Stimulated activated naive CD8-positive, alpha-beta T cell treated with anti-CD3 and anti-CD28 coated beads, Interleukin-15, Interleukin-2, amounts not matched to agents 100 ng/mL and 50 ng/mL, for 24 hours (primary cell): ENCODE measurements around the gene SNX27.

Experiments used
- H3K27ac Mint-ChIP-seq: one replicate; pipeline ENCODE4 v1.8.0; 2021; ENCODE audit warnings: mild to moderate bottlenecking, mixed read lengths
- H3K27me3 Mint-ChIP-seq: one replicate; pipeline ENCODE4 v1.8.0; 2021; ENCODE audit warnings: mixed read lengths
- H3K36me3 Mint-ChIP-seq: one replicate; pipeline ENCODE4 v1.8.0; 2021; ENCODE audit warnings: low read depth, mixed read lengths
- H3K4me1 Mint-ChIP-seq: one replicate; pipeline ENCODE4 v1.8.0; 2021; ENCODE audit warnings: low read depth, mixed read lengths
- H3K4me3 Mint-ChIP-seq: one replicate; pipeline ENCODE4 v1.8.0; 2021; ENCODE audit warnings: mild to moderate bottlenecking, mixed read lengths
- H3K9me3 Mint-ChIP-seq: one replicate; pipeline ENCODE4 v1.8.0; 2021; ENCODE audit warnings: mixed read lengths

The SNX27 gene

DNA sequence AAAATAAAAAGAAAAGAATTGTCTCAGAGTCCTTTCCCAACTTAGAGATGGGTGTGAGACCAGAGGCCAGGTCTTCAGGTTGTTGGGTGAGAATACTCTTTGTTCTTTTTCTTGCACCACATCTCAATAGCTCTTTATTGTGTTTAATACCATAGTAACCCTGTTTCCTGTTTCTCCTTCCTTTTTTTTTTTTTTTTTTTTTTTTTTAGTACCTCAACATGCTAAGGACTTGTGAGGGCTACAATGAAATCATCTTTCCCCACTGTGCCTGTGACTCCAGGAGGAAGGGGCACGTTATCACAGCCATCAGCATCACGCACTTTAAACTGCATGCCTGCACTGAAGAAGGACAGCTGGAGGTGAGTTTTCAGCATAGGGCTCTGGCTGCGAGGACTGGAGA is 80.4 kb downstream of the SNX27 start:
- Mint-ChIP-seq H3K36me3 (peaks cover 39% of the 10 kb centered on the region), H3K4me3 (no peak overlapping the region)

DNA sequence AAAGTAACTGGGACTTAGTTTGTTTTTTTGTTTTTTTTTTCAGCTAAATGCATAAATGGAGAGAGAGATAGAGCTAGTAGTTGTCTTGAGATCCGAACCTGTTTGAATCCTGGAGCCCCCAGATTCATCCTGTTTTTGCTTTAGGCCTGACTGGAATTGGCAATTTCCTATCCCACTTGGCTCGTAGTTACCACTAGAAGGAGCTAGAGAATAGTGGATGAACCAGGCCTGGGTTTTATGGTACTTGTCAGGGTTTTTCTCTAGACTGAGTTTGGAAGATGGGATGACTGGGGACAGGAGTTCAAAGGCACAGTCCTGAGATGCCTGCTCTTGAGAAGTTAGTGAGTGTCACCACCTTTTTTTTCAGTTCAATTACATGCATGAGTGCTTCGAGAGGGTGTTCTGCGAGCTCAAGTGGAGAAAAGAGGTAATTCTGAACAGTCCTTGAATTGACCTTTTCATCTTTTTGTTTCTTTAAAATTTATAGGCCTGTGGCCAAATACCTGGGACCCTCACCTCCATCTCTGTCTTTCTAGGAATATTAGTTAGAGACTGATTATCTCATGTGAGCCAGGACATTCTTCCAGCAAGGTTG is 81.3 kb downstream of the SNX27 start:
- H3K27me3 Mint-ChIP-seq, result no peaks in the 10 kb centered on the region
- H3K27ac Mint-ChIP-seq, result no peak overlapping the region
- peaks cover 35% of the 10 kb centered on the region for H3K36me3 Mint-ChIP-seq

More for the DNA sequence above, 80.4 kb downstream of the SNX27 start:
- Mint-ChIP-seq H3K27ac (no peak overlapping the region), H3K27me3 (no peaks in the 10 kb centered on the region), H3K9me3 (no peaks in the 10 kb centered on the region), H3K4me1 (no peaks in the 10 kb centered on the region)

DNA sequence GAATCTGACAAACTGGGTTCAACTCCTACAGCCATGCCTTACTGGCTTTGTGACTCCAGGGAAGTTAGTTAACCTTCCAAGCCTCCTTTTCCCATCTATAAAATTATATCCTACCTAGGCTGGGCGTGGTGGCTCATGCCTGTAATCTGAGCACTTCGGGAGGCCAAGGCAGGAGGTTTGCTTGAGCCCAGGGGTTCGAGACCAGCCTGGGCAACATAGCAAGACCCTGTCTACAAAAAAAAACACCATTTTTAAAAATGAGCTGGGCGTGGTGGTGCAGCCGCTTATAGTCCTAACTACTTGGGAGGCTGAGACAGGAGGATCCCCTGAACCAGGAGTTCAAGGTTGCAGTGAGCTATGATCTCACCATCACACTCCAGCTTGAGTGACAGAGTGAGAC is 89.7 kb downstream of the SNX27 start:
- Mint-ChIP-seq H3K36me3 (peaks cover 11% of the 10 kb centered on the region), H3K27me3 (no peaks in the 10 kb centered on the region)

More for the DNA sequence above, 81.3 kb downstream of the SNX27 start:
- Mint-ChIP-seq H3K4me3 (no peak overlapping the region), H3K4me1 (no peaks in the 10 kb centered on the region), H3K9me3 (no peaks in the 10 kb centered on the region)

DNA sequence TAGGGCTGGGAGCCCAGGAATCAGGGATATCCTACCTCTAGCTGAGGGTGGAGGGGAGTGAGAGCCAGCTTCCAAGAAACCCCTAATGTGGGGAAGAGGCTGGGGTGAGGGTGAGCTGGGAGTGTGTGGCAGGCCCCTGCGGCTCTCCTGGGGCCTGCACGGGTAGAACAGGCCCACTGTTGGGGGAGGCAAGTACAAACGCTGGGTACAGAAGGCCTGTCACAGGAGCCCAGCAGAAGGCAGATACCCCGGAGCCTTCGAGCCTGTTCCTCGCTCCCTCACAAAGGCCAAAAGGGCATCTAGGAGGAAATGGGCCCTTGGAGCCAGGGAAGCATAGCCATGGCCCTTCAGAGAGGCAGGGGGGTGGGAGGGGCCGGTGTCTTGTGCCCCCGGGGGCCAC is 91.1 kb downstream of the SNX27 start:
- Mint-ChIP-seq H3K9me3 (no peaks in the 10 kb centered on the region), H3K36me3 (peaks cover 5% of the 10 kb centered on the region), H3K27me3 (no peaks in the 10 kb centered on the region), H3K4me3 (no peak overlapping the region), H3K27ac (no peak overlapping the region), H3K4me1 (no peaks in the 10 kb centered on the region)

More for the DNA sequence above, 89.7 kb downstream of the SNX27 start:
- Mint-ChIP-seq H3K4me1 (no peaks in the 10 kb centered on the region), H3K27ac (no peak overlapping the region), H3K9me3 (no peaks in the 10 kb centered on the region), H3K4me3 (no peak overlapping the region)

DNA sequence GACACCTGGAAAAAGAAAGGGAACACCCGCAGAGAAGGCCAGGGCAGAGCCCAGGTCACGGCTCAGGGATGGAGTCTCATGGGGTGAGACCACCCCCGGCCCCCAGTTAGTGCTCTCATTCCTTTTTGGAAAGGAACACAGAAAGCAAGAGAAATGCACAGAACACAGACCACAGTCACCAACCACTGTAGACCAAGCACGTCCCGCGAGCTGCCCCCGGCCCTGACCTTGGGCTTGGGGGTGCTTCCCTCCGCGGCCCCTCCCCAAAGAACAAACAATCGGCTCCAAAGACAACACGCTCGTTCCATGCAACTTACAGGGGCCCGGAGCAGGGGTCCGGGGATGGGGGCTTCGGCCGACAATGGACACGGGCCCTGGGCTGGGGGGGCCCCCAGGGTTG is 92.0 kb downstream of the SNX27 start:
- Mint-ChIP-seq H3K9me3 (no peaks in the 10 kb centered on the region), H3K36me3 (peaks cover 5% of the 10 kb centered on the region), H3K4me3 (no peak overlapping the region), H3K4me1 (no peaks in the 10 kb centered on the region), H3K27me3 (no peaks in the 10 kb centered on the region), H3K27ac (no peak overlapping the region)

DNA sequence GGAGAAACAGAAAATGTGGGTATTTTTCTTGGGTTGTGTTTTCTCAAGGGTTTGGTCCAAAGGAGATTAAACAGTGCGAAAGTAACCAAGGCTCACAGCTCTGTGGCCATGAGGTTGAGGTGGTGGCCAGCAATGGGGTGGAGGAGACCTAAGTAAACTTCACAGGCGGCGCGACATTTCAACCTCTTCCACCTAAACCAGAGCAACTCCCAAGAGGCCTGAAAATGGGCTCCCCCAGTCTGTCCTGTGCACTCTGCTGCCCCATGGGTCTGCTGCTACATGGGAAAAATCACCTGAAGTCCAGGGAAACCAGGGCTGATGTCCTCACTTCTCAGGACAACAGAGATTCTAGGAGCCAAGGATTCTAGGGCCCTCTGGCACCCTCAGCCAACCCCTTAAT is 92.4 kb downstream of the SNX27 start:
- no peaks in the 10 kb centered on the region for H3K27me3 Mint-ChIP-seq
- no peak overlapping the region for H3K27ac Mint-ChIP-seq
- no peaks in the 10 kb centered on the region for H3K4me1 Mint-ChIP-seq
- H3K9me3 Mint-ChIP-seq, result no peaks in the 10 kb centered on the region
- no peak overlapping the region for H3K4me3 Mint-ChIP-seq
- H3K36me3 Mint-ChIP-seq, result peaks cover 5% of the 10 kb centered on the region

DNA sequence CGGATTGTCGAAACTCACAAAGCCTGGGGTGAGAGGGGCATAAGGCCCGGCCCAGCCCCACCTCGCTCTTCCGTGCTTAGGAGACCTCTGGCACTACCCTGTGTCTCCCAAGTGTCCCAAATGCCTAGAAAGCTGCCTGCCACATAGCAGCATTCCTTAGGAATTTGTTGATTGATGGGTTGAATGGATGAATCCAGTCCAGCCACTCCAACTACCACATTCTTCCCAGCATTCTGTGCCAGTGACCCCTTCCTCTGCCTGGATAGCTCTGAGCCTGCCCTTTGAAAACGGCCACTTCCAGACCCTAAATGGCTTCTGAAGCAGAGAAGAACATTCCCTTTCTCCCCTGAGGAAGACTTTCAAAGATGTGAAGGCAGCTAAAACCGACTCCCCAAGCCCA is 93.3 kb downstream of the SNX27 start:
- H3K27me3 Mint-ChIP-seq, result no peaks in the 10 kb centered on the region
- no peaks in the 10 kb centered on the region for H3K4me1 Mint-ChIP-seq
- no peak overlapping the region for H3K27ac Mint-ChIP-seq
- no peaks in the 10 kb centered on the region for H3K9me3 Mint-ChIP-seq
- peaks cover 4% of the 10 kb centered on the region for H3K36me3 Mint-ChIP-seq
- no peak overlapping the region for H3K4me3 Mint-ChIP-seq

DNA sequence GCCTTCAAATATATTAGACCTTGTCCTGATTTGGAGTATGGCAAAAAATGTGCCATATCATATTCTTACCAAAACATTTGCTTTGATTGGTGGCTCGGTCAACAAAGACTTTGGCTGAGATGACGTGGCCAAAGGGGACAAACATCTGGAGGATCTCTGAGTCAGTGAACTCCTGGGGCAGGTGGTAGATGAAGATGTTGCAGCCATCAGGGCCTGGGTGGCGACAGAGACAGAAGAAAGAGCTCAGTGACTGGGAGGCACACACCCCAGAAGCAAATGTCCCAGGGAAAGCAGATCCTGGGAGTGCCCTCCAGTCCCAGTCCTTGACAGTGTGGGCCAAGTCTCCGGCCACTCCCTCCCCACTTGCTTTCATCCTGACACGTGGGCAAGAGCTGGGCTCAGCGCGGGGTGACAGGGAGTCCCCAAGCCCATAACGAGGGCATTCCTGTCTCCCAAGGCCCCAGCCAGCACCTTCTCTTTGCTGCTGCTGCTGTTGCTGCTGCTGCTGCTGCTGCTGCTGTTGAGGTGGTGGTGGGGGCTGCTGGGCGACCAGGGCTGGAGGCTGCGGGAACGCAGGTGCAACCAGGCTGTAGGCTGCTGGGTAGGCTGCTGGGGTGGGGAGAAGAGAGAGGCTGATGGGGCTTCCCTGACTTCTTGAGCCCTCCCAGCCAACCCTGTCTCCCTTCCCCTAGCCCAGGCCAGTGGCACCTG is 94.1 kb downstream of the SNX27 start:
- Mint-ChIP-seq H3K27me3 (no peaks in the 10 kb centered on the region), H3K9me3 (no peaks in the 10 kb centered on the region), H3K27ac (no peak overlapping the region), H3K4me3 (no peak overlapping the region), H3K4me1 (no peaks in the 10 kb centered on the region), H3K36me3 (no peaks in the 10 kb centered on the region)

DNA sequence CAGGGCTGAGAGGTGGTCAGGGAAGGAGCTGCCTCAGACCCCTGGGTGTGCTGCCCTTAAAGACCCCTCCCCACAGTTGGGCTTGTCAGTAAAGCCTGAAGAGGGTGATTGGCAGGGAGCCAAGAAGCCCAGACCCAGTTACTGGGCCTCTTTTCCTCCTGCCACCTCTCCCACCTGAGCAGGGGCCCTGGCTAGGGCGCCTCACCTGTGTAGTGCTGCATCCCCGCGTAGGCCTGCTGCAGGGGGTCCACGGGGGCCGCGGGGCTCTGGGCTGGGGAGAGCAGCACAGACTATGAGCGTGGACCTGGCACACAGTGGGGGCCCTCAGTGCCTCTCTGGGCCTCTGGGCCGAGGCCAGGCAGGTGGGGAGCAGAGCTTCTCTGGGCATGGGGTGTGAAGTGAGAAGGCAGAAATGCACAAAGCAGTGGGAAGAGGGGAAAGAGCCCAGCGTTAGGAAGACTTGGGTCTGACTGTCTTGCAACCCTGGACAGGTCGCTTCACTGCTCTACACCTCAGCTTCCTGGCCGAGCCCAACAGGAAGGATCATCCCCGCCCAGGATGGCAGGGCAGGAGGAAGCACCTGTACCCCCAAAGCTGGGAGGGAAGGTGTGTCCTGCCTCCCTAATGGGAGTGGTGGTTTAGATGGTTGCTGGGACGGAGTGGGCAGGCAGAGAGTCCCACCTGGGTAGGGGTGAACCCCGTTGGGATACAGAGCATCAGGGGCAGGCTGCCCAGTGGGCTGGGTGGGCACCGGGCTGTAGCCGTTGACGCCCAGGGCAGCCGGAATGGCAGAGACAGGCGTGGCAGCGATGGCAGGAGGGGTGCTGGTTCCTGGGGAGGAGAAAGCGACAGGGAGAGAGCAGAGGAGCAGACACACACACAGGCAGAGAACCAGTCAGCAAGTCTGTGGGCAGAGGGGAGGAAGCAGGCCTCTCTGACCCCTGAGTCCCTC is 94.9 kb downstream of the SNX27 start:
- no peak overlapping the region for H3K27ac Mint-ChIP-seq
- H3K36me3 Mint-ChIP-seq, result no peaks in the 10 kb centered on the region
- H3K4me3 Mint-ChIP-seq, result no peak overlapping the region
- H3K9me3 Mint-ChIP-seq, result no peaks in the 10 kb centered on the region
- no peaks in the 10 kb centered on the region for H3K4me1 Mint-ChIP-seq
- no peaks in the 10 kb centered on the region for H3K27me3 Mint-ChIP-seq

DNA sequence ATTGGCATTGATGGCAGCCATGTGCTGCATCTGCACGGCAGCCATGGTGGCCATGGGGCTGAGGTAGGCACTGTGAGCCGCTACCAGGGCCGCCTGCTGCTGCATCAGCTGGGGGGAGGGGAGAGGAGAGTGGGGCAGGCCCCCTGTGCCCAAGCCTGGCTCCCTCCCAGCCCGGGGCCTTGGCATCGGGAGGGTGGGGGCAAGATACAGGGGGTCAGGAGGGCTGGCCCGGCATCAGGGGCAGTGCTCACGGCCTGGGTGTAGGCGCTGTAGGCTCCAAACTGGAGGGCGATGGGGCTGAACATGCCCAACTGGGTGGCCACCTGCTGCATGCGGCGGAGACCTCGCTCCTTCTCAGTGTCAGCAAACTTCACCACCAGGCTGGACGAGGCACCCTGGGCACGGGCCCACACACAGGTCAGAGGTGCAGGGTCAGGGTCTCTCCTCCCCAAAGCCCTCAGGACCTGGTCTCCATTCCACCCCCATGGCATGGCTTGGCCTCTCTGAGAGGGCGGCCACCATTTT is 95.8 kb downstream of the SNX27 start:
- Mint-ChIP-seq H3K9me3 (no peaks in the 10 kb centered on the region), H3K36me3 (no peaks in the 10 kb centered on the region), H3K27me3 (no peaks in the 10 kb centered on the region), H3K4me1 (no peaks in the 10 kb centered on the region), H3K27ac (no peak overlapping the region), H3K4me3 (no peak overlapping the region)

DNA sequence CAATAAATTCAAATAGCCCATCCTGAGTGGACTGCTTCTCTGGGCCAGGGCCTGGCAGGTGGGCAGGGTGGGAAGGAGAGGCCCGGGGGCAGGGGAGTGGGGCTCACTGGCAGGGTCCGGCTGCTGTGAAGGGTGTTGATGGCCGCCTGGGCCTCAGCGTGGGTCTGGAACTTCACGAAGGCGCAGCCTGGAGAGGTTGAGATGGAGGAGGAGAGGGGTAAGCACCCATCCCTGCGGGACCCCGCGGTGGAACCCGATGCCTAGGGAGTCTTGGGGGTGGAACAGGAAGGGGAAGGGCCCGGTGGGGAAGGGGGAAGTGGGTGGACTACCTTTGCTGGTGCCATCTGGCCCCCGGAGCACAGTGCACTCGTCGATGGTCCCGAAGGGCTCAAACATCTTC is 97.0 kb downstream of the SNX27 start:
- no peak overlapping the region for H3K27ac Mint-ChIP-seq
- no peaks in the 10 kb centered on the region for H3K9me3 Mint-ChIP-seq

DNA sequence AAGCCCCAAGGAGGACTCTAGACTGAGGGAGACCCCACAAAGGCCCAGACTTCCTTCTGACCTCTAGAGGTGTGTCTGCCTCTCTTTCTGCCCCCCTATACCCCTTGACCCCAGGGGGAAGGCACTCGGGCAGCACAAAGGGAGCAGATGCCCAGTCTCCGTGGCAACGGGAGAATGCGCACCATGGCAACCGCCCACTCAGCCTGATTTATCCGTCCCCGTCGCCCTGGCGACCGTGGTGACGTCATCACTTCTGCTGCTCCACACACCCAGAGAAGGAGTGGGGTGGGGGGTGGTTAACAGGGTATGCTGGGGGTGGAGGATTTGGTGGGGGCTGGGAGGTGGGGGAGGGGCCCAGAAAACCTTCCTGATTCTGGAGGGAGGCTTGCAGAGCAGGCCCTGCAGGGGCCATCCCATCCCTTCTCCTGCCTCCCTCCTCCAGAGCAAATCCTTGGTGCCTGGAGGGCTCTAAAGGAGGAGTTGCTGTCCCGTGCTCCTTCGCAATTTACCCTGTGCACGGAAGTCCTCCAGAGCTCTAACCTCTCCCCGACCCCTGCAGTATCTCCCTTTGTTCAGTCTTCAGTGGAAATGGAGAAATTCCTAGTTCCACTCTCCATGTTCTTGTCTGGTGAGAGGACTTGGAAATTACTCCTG is 98.5 kb downstream of the SNX27 start:
- H3K4me1 Mint-ChIP-seq, result no peaks in the 10 kb centered on the region
- no peaks in the 10 kb centered on the region for H3K9me3 Mint-ChIP-seq
- H3K36me3 Mint-ChIP-seq, result no peaks in the 10 kb centered on the region
- H3K27ac Mint-ChIP-seq, result no peak overlapping the region
- no peak overlapping the region for H3K4me3 Mint-ChIP-seq
- peaks cover 7% of the 10 kb centered on the region for H3K27me3 Mint-ChIP-seq

More for the DNA sequence above, 97.0 kb downstream of the SNX27 start:
- Mint-ChIP-seq H3K4me1 (no peaks in the 10 kb centered on the region), H3K36me3 (no peaks in the 10 kb centered on the region), H3K4me3 (no peak overlapping the region), H3K27me3 (no peaks in the 10 kb centered on the region)

DNA sequence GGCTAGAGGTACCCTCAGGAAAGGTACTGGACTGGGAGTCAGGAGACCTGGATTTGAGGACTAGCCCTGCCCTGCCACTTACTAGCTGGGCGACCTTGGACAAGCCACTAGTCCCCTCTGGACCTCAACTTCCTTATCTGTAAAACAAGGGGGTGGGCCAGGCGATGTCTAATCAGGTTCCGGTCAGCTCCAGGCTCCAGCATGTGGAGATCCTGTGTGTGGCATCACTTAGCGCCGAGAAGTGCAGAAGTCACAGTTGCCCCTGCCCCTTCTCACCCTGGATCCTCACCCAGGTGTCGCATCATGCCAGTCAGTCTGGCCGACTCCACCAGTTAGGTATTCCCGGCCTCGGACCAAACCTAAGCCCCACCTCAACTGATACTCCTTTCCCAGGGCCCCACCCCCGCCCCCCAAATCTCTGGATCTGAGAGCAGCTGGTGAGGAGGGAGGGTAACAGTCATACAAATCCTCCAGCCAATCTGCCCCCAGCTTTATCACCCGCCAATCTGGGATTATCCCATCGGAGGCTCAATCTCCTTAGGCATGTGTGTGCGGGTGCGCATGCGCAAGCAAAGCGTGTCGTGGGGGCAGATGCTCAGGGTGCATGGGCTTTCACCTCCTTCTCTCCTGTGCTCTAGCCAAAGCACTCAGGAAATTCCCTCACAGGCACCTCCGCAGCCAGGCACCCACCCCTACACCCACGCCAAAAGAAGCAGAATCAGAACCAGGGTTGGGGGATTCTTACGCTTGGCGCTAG is 99.4 kb downstream of the SNX27 start:
- no peak overlapping the region for H3K4me3 Mint-ChIP-seq
- no peaks in the 10 kb centered on the region for H3K4me1 Mint-ChIP-seq
- no peaks in the 10 kb centered on the region for H3K36me3 Mint-ChIP-seq
- H3K27ac Mint-ChIP-seq, result no peak overlapping the region
- H3K27me3 Mint-ChIP-seq, result peaks cover 16% of the 10 kb centered on the region
- no peaks in the 10 kb centered on the region for H3K9me3 Mint-ChIP-seq

DNA sequence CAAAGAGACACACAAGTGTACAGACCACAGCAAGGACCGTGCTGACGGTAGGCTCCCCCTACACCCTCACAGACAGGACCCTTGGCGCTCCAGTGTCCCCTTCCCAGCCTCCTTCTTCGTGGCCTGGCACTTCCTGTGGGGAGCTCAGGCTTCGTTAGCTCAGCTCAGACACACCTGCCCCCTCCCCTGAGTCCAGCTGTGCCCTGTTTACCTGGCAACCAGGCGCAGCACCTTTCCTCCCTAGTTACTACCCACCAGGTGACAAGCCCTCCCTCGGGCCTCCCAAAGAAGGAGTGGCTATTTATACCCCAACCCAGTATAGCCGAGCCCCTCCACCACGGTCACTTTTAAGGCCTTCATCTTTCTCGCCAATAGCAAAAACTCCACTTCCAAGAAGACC is 100.1 kb downstream of the SNX27 start:
- Mint-ChIP-seq H3K9me3 (no peaks in the 10 kb centered on the region), H3K27ac (no peak overlapping the region), H3K36me3 (no peaks in the 10 kb centered on the region), H3K4me1 (peaks cover 2% of the 10 kb centered on the region), H3K4me3 (no peak overlapping the region), H3K27me3 (peaks cover 19% of the 10 kb centered on the region)
